GM19463 (cell line): ENCODE measurements around the gene TADA2A.

ENCODE experiments used
- ATAC-seq: cut with Tn5 transposase; IDR thresholded peaks from one replicate; pipeline ENCODE4 v1.9.1; 2021; ENCODE audit warnings: mild to moderate bottlenecking, moderate library complexity; ENCODE audit not compliant: unreplicated experiment

The TADA2A gene

GRCh38 chr17:37406635-37407461 is at the start of gene TADA2A, which contains the start of gene ACACA:
Gene TADA2A (plus strand): TSS chr17:37406886. CDS start chr17:37411366, 4,480 bp downstream.
Gene ACACA (minus strand): TSS chr17:37406836. CDS start chr17:37406299, 537 bp downstream.
- ATAC-seq, result peak; percentile 93

- no peak for ATAC-seq
Observed at GRCh38 chr17:37358098-37358829, 48.4 kb upstream of the TADA2A start.

- peak; percentile 92 for ATAC-seq
Observed at GRCh38 chr17:37358830-37359681, 47.6 kb upstream of the TADA2A start.

GRCh38 chr17:37359682-37360188 is 47.0 kb upstream of the TADA2A start:
- no peak for ATAC-seq

- ATAC-seq, result no peak
Observed at GRCh38 chr17:37360632-37361031, 46.1 kb upstream of the TADA2A start.

- no peak for ATAC-seq
Observed at GRCh38 chr17:37361543-37361942, 45.1 kb upstream of the TADA2A start.

- ATAC-seq, result no peak
Observed at GRCh38 chr17:37365589-37365988, 41.1 kb upstream of the TADA2A start.

GRCh38 chr17:37368577-37368976 is 38.1 kb upstream of the TADA2A start:
- no peak for ATAC-seq

- ATAC-seq, result peak; percentile 58
Observed at GRCh38 chr17:37373530-37374159, 33.0 kb upstream of the TADA2A start.

GRCh38 chr17:37375706-37376105 is 31.0 kb upstream of the TADA2A start, which contains the start of gene C17orf78:
Gene C17orf78 (plus strand): TSS chr17:37375985. CDS start chr17:37376093, 108 bp downstream.
- no peak for ATAC-seq

- no peak for ATAC-seq
Observed at GRCh38 chr17:37382056-37382455, 24.6 kb upstream of the TADA2A start.

- ATAC-seq, result no peak
Observed at GRCh38 chr17:37384560-37385149, 22.0 kb upstream of the TADA2A start.

GRCh38 chr17:37385474-37385990 is 21.2 kb upstream of the TADA2A start:
- ATAC-seq, result no peak

- ATAC-seq, result no peak
Observed at GRCh38 chr17:37386462-37386861, 20.2 kb upstream of the TADA2A start.

- ATAC-seq, result no peak
Observed at GRCh38 chr17:37388266-37388665, 18.4 kb upstream of the TADA2A start.

- no peak for ATAC-seq
Observed at GRCh38 chr17:37389160-37389559, 17.5 kb upstream of the TADA2A start.

GRCh38 chr17:37391146-37391545 is 15.5 kb upstream of the TADA2A start:
- no peak for ATAC-seq

GRCh38 chr17:37392024-37392590 is 14.6 kb upstream of the TADA2A start:
- ATAC-seq, result peak; percentile 48

- no peak for ATAC-seq
Observed at GRCh38 chr17:37393352-37393751, 13.3 kb upstream of the TADA2A start.
